Stimulated activated CD4-positive, alpha-beta T cell treated with anti-CD3 and anti-CD28 coated beads, TNF-alpha, amount 100 ng/mL, for 1 hour (primary cell): ENCODE measurements around the gene UTP14A.
"Not testable (repeated sequence)": the region's sequence is repeated elsewhere in the genome, so short reads cannot be mapped to it uniquely, and the experiment has no call there.

Experiments used
- DNase-seq, 3 donors: peaks; one replicate each; pipeline ENCODE4 v3.0.0-alpha.2; 2020; ENCODE audit warnings: low read depth in 3 of 3, low spot score in 1 of 3

The UTP14A gene

GRCh38 chrX:129905787-129906580 lies at the start of gene UTP14A:
TSS of gene UTP14A (plus strand) at chrX:129906164. CDS start at chrX:129906211, 47 bp downstream.
- peak; percentile 56 to 62 (median 59) for DNase-seq

- not testable (repeated sequence) for DNase-seq
Measured at GRCh38 chrX:129859134-129859533, 46.8 kb upstream of the UTP14A start.

- not testable (repeated sequence) for DNase-seq
Measured at GRCh38 chrX:129866321-129866720, 39.6 kb upstream of the UTP14A start.

- no peak for DNase-seq
Measured at GRCh38 chrX:129872524-129872923, 33.4 kb upstream of the UTP14A start.

- DNase-seq, result no peak
Measured at GRCh38 chrX:129875669-129876068, 30.3 kb upstream of the UTP14A start.

- no peak for DNase-seq
Measured at GRCh38 chrX:129876771-129877305, 29.1 kb upstream of the UTP14A start.

GRCh38 chrX:129877401-129877800 lies 28.6 kb upstream of the UTP14A start:
- no peak for DNase-seq

GRCh38 chrX:129900054-129900453 lies 5.9 kb upstream of the UTP14A start:
- DNase-seq, result no peak

GRCh38 chrX:129908636-129909035 lies 2.7 kb downstream of the UTP14A start:
- no peak for DNase-seq

GRCh38 chrX:129925305-129926092 lies 19.5 kb downstream of the UTP14A start:
- DNase-seq, result peak in 2 of 3 donors; percentile 31 to 38

GRCh38 chrX:129930941-129931410 lies 25.0 kb downstream of the UTP14A start:
- DNase-seq, result no peak

GRCh38 chrX:129931411-129932015 lies 25.5 kb downstream of the UTP14A start:
- DNase-seq, result peak in 2 of 3 donors; percentile 6 to 14

- DNase-seq, result peak; percentile 53 to 60 (median 57)
Measured at GRCh38 chrX:129932016-129932820, 26.3 kb downstream of the UTP14A start.

GRCh38 chrX:129932821-129933321 lies 26.9 kb downstream of the UTP14A start:
- no peak for DNase-seq

GRCh38 chrX:129933700-129934099 lies 27.7 kb downstream of the UTP14A start:
- DNase-seq, result no peak

GRCh38 chrX:129934461-129934860 lies 28.5 kb downstream of the UTP14A start:
- no peak for DNase-seq

- no peak for DNase-seq
Measured at GRCh38 chrX:129934952-129935351, 29.0 kb downstream of the UTP14A start.

GRCh38 chrX:129938081-129938480 lies 32.1 kb downstream of the UTP14A start:
- no peak for DNase-seq

- no peak for DNase-seq
Measured at GRCh38 chrX:129939986-129940385, 34.0 kb downstream of the UTP14A start.

- no peak for DNase-seq
Measured at GRCh38 chrX:129940721-129941120, 34.8 kb downstream of the UTP14A start.
